NB4 (cell line): ENCODE results near the gene CCDC172.

Source experiments
- CTCF ChIP-seq: IDR thresholded peaks from one replicate; pipeline ENCODE4 v1.5.1; 2012; ENCODE audit warnings: low read depth, low read length
- MAX ChIP-seq: IDR thresholded peaks from 2 replicates; pipeline ENCODE4 v1.6.1; 2011; ENCODE audit warnings: low read depth, low read length
- MYC ChIP-seq: IDR thresholded peaks from 2 replicates; pipeline ENCODE4 v1.6.1; 2011; ENCODE audit warnings: low read depth, low read length
- POLR2A ChIP-seq: IDR thresholded peaks from 2 replicates; pipeline ENCODE4 v1.6.1; 2011; ENCODE audit warnings: mild to moderate bottlenecking; ENCODE audit not compliant: insufficient read length; ENCODE audit errors: extremely low read depth

DNA sequence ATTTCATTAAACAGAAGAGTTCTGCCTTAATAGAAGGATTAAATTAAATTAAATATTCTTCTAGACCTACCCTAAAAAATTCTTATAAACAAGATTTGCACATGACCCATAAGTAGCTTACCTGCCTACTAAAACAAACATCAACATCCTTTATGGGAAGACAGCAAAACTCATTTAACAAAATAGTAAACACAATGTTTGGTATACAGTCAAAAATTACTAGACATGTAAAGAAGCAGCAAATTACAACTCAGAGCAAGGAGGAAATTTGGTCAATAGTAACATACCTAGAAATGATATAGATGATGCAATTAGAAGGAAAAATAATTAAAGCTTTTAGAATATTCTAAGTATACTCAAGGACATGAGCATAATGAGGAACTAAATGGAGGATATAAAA is 27.9 kb downstream of the CCDC172 start:
- TF ChIP-seq CTCF (no peak), POLR2A (no peak), MAX (no peak), MYC (no peak)
